Central memory CD8-positive, alpha-beta T cell (primary cell): ENCODE results near the gene TACO1.
A peak's percentile ranks its signal among the peaks of the same experiment; 100 is the strongest.

Experiments used
- ATAC-seq: fragments of 150-1000 bp; cut with Tn5 transposase; replicated peaks from 2 replicates; pipeline ENCODE4 v1.10.0; 2022; ENCODE audit warnings: mild to moderate bottlenecking, moderate FRiP score, moderate number of reproducible peaks; ENCODE audit not compliant: poor library complexity, severe bottlenecking; ENCODE audit errors: extremely low read depth
- DNase-seq, 2 donors: peaks; one replicate each; pipeline ENCODE4 v3.0.0; 2021; ENCODE audit warnings: low spot score in 2 of 2
- H3K27ac Mint-ChIP-seq: one replicate; pipeline ENCODE4 v1.8.0; 2022; ENCODE audit warnings: low read depth, mild to moderate bottlenecking, moderate library complexity, mixed read lengths
- H3K27me3 Mint-ChIP-seq: one replicate; pipeline ENCODE4 v1.8.0; 2022; ENCODE audit warnings: mixed read lengths
- H3K36me3 Mint-ChIP-seq: one replicate; pipeline ENCODE4 v1.8.0; 2022; ENCODE audit warnings: mild to moderate bottlenecking, moderate library complexity, mixed read lengths; ENCODE audit not compliant: insufficient read depth
- H3K4me1 Mint-ChIP-seq: one replicate; pipeline ENCODE4 v1.8.0; 2022; ENCODE audit warnings: mixed read lengths
- H3K4me3 Mint-ChIP-seq: one replicate; pipeline ENCODE4 v1.8.0; 2022; ENCODE audit warnings: mild to moderate bottlenecking, moderate library complexity, mixed read lengths
- H3K9me3 Mint-ChIP-seq: one replicate; pipeline ENCODE4 v1.8.0; 2022; ENCODE audit warnings: mixed read lengths

TACO1 gene

DNA sequence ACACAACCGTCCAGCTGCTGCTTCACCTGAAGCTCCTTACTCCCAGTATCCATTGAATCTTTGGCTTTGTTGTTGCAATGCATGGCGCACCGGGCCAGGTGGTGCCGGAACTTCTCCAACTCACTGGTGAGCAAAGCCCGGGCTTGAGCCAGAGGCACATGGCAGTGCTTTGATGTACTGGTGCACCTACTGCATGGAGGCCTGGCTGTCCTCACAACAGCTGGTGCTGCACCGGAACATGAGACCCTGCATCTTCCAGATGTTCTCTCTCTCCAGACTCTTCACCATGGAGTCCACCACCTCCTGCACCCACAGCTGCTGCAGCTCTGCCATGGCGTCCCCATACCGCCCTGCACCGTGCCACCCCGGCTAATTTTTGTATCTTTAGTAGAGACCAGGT is 10.2 kb downstream of the TACO1 start:
- Mint-ChIP-seq H3K27me3 (no peaks in the 10 kb centered on the region), H3K9me3 (no peaks in the 10 kb centered on the region), H3K4me1 (peaks cover 18% of the 10 kb centered on the region), H3K27ac (peak overlapping the region; percentile 83), H3K4me3 (no peak overlapping the region), H3K36me3 (peaks cover 20% of the 10 kb centered on the region)
- DNase-seq (no peak), ATAC-seq (no peak)

GRCh38 chr17:63611354-63611753 is 10.7 kb downstream of the TACO1 start:
- Mint-ChIP-seq H3K27ac (peak overlapping the region; percentile 83), H3K9me3 (no peaks in the 10 kb centered on the region), H3K36me3 (peaks cover 18% of the 10 kb centered on the region), H3K27me3 (no peaks in the 10 kb centered on the region), H3K4me1 (peaks cover 18% of the 10 kb centered on the region), H3K4me3 (no peak overlapping the region)
- ATAC-seq (no peak), DNase-seq (no peak)

GRCh38 chr17:63613663-63614062 is 13.0 kb downstream of the TACO1 start:
- Mint-ChIP-seq H3K36me3 (peaks cover 8% of the 10 kb centered on the region), H3K4me1 (peaks cover 18% of the 10 kb centered on the region), H3K27me3 (no peaks in the 10 kb centered on the region), H3K4me3 (no peak overlapping the region), H3K27ac (no peak overlapping the region), H3K9me3 (no peaks in the 10 kb centered on the region)
- DNase-seq (no peak), ATAC-seq (no peak)

DNA sequence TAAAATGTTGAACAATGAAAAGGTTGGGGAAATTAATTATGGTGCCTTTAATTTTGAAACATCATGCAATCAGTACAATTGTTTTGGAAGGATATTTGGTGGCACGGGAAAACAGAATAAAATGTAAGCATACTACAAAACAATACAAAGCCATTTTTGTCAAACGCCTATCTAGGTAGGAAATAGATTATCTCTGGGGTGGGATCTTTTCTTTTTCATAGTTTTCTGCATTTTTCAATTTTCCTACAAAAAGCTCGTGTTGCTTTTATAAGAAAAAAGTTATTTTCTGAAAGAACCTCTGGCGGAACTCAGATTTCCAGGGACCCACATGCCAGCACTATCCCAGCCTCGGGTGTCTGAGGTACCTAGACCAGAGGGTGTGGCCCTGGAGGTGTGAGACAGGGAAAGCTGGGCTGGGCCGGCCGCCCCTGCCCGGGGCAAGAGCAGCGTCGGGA is 20.6 kb downstream of the TACO1 start:
- H3K27me3 Mint-ChIP-seq: no peaks in the 10 kb centered on the region
- DNase-seq (no peak), ATAC-seq (peak; percentile 1)
- peak overlapping the region; percentile 83 for H3K27ac Mint-ChIP-seq
- peak overlapping the region; percentile 90 for H3K4me3 Mint-ChIP-seq
- H3K36me3 Mint-ChIP-seq: peaks cover 5% of the 10 kb centered on the region
- peaks cover 35% of the 10 kb centered on the region for H3K4me1 Mint-ChIP-seq
- H3K9me3 Mint-ChIP-seq: no peaks in the 10 kb centered on the region

GRCh38 chr17:63621684-63622573 is 21.2 kb downstream of the TACO1 start, which contains the start of gene MAP3K3:
Gene MAP3K3 (plus strand): TSS chr17:63622417. CDS start chr17:63622760, 343 bp downstream.
- peak within 1 kb of the TSS; percentile 96 for H3K4me3 Mint-ChIP-seq
- ATAC-seq (peak; percentile 97), DNase-seq (peak; percentile 84 to 96)
- H3K4me1 Mint-ChIP-seq: peaks cover 41% of the 10 kb centered on the region
- peaks cover 5% of the 10 kb centered on the region for H3K36me3 Mint-ChIP-seq
- no peaks in the 10 kb centered on the region for H3K27me3 Mint-ChIP-seq
- H3K27ac Mint-ChIP-seq: peak within 1 kb of the TSS; percentile 84
- no peaks in the 10 kb centered on the region for H3K9me3 Mint-ChIP-seq

- DNase-seq (peak in 1 of 2 donors; percentile 33), ATAC-seq (peak; percentile 27)
- Mint-ChIP-seq H3K9me3 (no peaks in the 10 kb centered on the region), H3K4me1 (peaks cover 47% of the 10 kb centered on the region), H3K4me3 (peak overlapping the region; percentile 96), H3K27ac (peak overlapping the region; percentile 84), H3K27me3 (no peaks in the 10 kb centered on the region), H3K36me3 (peaks cover 5% of the 10 kb centered on the region)
Observed at GRCh38 chr17:63622574-63623390, 22.1 kb downstream of the TACO1 start.

- ATAC-seq (no peak), DNase-seq (no peak)
- no peaks in the 10 kb centered on the region for H3K9me3 Mint-ChIP-seq
- H3K4me3 Mint-ChIP-seq: peak overlapping the region; percentile 96
- peaks cover 47% of the 10 kb centered on the region for H3K4me1 Mint-ChIP-seq
- H3K27ac Mint-ChIP-seq: peak overlapping the region; percentile 84
- H3K27me3 Mint-ChIP-seq: no peaks in the 10 kb centered on the region
- H3K36me3 Mint-ChIP-seq: peaks cover 6% of the 10 kb centered on the region
Observed at GRCh38 chr17:63623786-63624530, 23.3 kb downstream of the TACO1 start.

DNA sequence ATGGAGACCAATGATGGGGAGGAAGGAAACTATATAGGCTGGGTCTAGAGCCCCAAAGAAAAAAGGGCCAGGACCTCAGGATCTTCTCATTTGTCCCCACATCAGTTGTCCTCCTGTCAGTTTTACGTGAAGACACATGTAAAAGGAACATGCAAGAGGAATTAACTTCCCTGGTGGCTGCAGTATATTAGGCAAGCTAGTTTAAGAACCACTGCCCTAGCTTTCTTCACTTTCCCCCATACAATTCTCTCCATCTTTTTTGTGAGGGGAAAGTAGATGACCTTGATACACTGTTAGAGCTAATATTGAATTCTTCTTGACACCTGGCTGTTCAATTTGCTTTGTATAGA is 23.8 kb downstream of the TACO1 start:
- DNase-seq (no peak), ATAC-seq (no peak)
- Mint-ChIP-seq H3K4me3 (peak overlapping the region; percentile 96), H3K27ac (no peak overlapping the region), H3K36me3 (peaks cover 6% of the 10 kb centered on the region), H3K4me1 (peaks cover 47% of the 10 kb centered on the region), H3K27me3 (no peaks in the 10 kb centered on the region), H3K9me3 (no peaks in the 10 kb centered on the region)

DNA sequence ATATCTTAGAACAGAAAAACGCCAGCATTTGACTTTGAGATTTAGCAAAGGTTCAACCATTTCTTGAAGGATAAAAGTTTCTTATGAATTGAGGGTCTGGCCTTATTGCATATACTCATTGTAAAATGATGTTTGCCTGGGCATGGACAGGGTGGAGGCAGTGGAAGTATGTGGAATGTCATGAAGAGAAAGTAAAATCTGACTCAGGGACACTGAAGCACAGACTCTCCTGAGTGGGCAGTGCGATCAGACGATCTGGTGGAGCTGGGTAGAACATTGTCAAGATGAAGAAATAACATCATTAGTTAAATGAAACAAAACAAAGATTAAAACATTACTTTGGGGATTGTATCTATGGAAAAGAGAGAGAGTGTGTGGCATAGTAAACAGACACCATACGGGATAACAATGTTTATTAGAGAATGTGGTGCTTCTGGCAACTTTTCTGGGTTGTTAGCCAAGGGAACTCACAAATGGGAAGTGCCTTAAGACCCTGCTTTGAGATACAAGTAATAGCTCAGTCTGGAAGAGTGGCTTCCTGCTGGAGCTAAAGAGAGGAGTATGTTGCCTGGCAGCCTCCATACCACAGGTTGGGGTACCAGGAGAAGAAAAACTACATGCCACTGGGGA is 26.0 kb downstream of the TACO1 start:
- no peak for DNase-seq

DNA sequence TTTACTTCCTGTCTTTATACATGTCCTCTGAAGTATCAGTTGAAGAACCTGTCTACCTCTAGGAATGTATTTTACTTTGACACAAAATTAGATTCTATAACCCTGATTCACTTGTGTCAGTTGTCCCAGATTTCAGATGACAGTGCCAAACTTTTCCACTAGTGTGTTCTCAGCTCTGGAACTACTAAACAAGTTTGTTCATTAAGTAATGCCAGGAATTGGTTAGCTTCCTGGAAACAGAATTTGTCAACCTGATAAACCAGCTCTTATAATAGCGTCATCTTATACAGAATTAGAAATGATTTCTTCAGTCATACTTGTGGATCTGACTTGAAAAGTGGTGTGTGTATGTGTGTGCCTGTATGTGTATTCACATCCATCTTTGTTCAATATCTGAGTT is 28.9 kb downstream of the TACO1 start:
- Mint-ChIP-seq H3K4me1 (peaks cover 35% of the 10 kb centered on the region), H3K4me3 (no peak overlapping the region), H3K27ac (no peak overlapping the region)

More for the DNA sequence above, 26.0 kb downstream of the TACO1 start:
- Mint-ChIP-seq H3K36me3 (peaks cover 5% of the 10 kb centered on the region), H3K27ac (no peak overlapping the region), H3K4me3 (no peak overlapping the region), H3K9me3 (no peaks in the 10 kb centered on the region), H3K27me3 (no peaks in the 10 kb centered on the region), H3K4me1 (peaks cover 52% of the 10 kb centered on the region)
- no peak for ATAC-seq

DNA sequence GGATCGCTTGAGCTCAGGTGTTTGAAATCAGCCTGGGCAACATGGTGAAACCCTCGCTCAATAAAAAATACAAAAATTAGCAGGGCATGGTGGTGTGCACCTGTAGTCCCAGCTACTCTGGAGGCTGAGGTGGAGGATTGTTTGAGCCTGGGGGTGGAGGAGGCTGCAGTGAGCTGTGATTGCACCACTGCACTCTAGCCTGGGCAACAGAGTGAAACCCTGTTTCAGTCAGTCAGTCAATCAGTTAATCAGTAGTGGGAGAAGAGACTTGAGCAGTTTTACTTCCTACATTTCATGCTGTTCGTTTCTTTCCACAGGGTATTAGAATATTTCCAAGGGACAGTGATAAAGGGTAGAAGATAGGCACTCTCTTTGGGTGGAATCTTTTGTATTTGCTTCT is 30.4 kb downstream of the TACO1 start:
- Mint-ChIP-seq H3K36me3 (peaks cover 28% of the 10 kb centered on the region), H3K9me3 (no peaks in the 10 kb centered on the region), H3K4me3 (no peak overlapping the region), H3K4me1 (peaks cover 25% of the 10 kb centered on the region), H3K27me3 (no peaks in the 10 kb centered on the region), H3K27ac (no peak overlapping the region)
- no peak for ATAC-seq
- DNase-seq: no peak

More for the DNA sequence above, 28.9 kb downstream of the TACO1 start:
- DNase-seq (no peak), ATAC-seq (no peak)
- Mint-ChIP-seq H3K36me3 (peaks cover 19% of the 10 kb centered on the region), H3K27me3 (no peaks in the 10 kb centered on the region), H3K9me3 (no peaks in the 10 kb centered on the region)

- Mint-ChIP-seq H3K36me3 (peaks cover 31% of the 10 kb centered on the region), H3K27ac (no peak overlapping the region), H3K9me3 (no peaks in the 10 kb centered on the region), H3K4me3 (no peak overlapping the region), H3K4me1 (peaks cover 24% of the 10 kb centered on the region), H3K27me3 (no peaks in the 10 kb centered on the region)
- DNase-seq: no peak
- no peak for ATAC-seq
Observed at GRCh38 chr17:63631626-63632025, 30.9 kb downstream of the TACO1 start.
